ENCODE measurements around the gene UGT8. TPM values are rescaled to one million over a fixed set of nuclear protein-coding genes. Genes with fewer than 3 reads are reported as not detected.

Gene UGT8
- polyA plus RNA-seq, 1 donor from 2014 or later, result 0.73 TPM

GRCh38 chr4:114626196-114626595 lies 27.6 kb downstream of the UGT8 start:
- no peak overlapping the region for H3K9ac ChIP-seq (ENCODE audit: low read length)
- H3K79me2 ChIP-seq (replicated peaks; ENCODE audit: insufficient read depth, low read length), result no peaks in the 10 kb centered on the region
- no peaks in the 10 kb centered on the region for H3K27me3 ChIP-seq (ENCODE audit: insufficient read depth, low read depth, low read length)
- no peak overlapping the region for H3K4me3 ChIP-seq (ENCODE audit: low read length)
- no peak overlapping the region for H3K4me2 ChIP-seq (ENCODE audit: low read length)
- no peak for TF ChIP-seq RAD21 (conservative IDR thresholded peaks at IDR 0.05)
- no peak for TF ChIP-seq EZH2 (IDR thresholded peaks at IDR 0.05; ENCODE audit: borderline replicate concordance, insufficient read depth, low read length, poor library complexity, severe bottlenecking)
- no peak for TF ChIP-seq TAF1 (IDR thresholded peaks at IDR 0.05; ENCODE audit: low read depth)
- TF ChIP-seq MXI1 (conservative IDR thresholded peaks at IDR 0.05; ENCODE audit: poor library complexity, severe bottlenecking), result no peak
- TF ChIP-seq POLR2AphosphoS5 (IDR thresholded peaks at IDR 0.05), result no peak
- TF ChIP-seq SMC3 (conservative IDR thresholded peaks at IDR 0.05; ENCODE audit: poor library complexity), result no peak
- no peaks in the 10 kb centered on the region for H4K20me1 ChIP-seq (ENCODE audit: insufficient read depth)
- no peaks in the 10 kb centered on the region for H3K9me3 ChIP-seq (ENCODE audit: low read length)
- no peaks in the 10 kb centered on the region for H3K36me3 ChIP-seq (ENCODE audit: insufficient read depth, low read length)
- no peak overlapping the region for H3K27ac ChIP-seq (ENCODE audit: low read length)
- no peaks in the 10 kb centered on the region for H3K9me2 ChIP-seq (ENCODE audit: insufficient read depth, low read length)
- no peak overlapping the region for H2AFZ ChIP-seq (ENCODE audit: low read depth, low read length)
- H3F3A ChIP-seq (ENCODE audit: insufficient read depth, low read length, poor library complexity, severe bottlenecking), result no peaks in the 10 kb centered on the region

- no peak overlapping the region for H3K9ac ChIP-seq (ENCODE audit: low read length)
- H3F3A ChIP-seq (ENCODE audit: insufficient read depth, low read length, poor library complexity, severe bottlenecking), result no peaks in the 10 kb centered on the region
- H3K4me3 ChIP-seq (ENCODE audit: low read length), result no peak overlapping the region
- no peak for TF ChIP-seq MXI1 (conservative IDR thresholded peaks at IDR 0.05; ENCODE audit: poor library complexity, severe bottlenecking)
- no peak for TF ChIP-seq SMC3 (conservative IDR thresholded peaks at IDR 0.05; ENCODE audit: poor library complexity)
- TF ChIP-seq TAF1 (IDR thresholded peaks at IDR 0.05; ENCODE audit: low read depth), result no peak
- no peak for TF ChIP-seq EP300 (conservative IDR thresholded peaks at IDR 0.05; ENCODE audit: poor library complexity, severe bottlenecking)
- no peak for TF ChIP-seq REST (IDR thresholded peaks at IDR 0.05; ENCODE audit: borderline replicate concordance)
- TF ChIP-seq CTCF (IDR thresholded peaks at IDR 0.05; ENCODE audit: poor library complexity, severe bottlenecking), result no peak
- H3K27ac ChIP-seq (ENCODE audit: low read length), result no peak overlapping the region
- H3K79me2 ChIP-seq (replicated peaks; ENCODE audit: insufficient read depth, low read length), result no peaks in the 10 kb centered on the region
- H4K20me1 ChIP-seq (ENCODE audit: insufficient read depth), result no peaks in the 10 kb centered on the region
- H3K27me3 ChIP-seq (ENCODE audit: insufficient read depth, low read depth, low read length), result no peaks in the 10 kb centered on the region
- H3K4me2 ChIP-seq (ENCODE audit: low read length), result no peak overlapping the region
- no peaks in the 10 kb centered on the region for H3K9me2 ChIP-seq (ENCODE audit: insufficient read depth, low read length)
- H2AFZ ChIP-seq (ENCODE audit: low read depth, low read length), result no peak overlapping the region
- no peaks in the 10 kb centered on the region for H3K36me3 ChIP-seq (ENCODE audit: insufficient read depth, low read length)
- H3K9me3 ChIP-seq (ENCODE audit: low read length), result no peaks in the 10 kb centered on the region
These were observed 37.8 kb downstream of the UGT8 start for GRCh38 chr4:114636192-114636935.

Measured in neural cell (in vitro differentiated cells).